GM19099 (cell line): Measurements from ENCODE around the gene PLD2.

Source experiments
- POLR2A ChIP-seq: IDR thresholded peaks from 3 replicates; pipeline ENCODE4 v1.6.1; 2011; ENCODE audit warnings: low read depth; ENCODE audit not compliant: insufficient read length; ENCODE audit errors: extremely low read depth

Gene PLD2

GRCh38 chr17:4858068-4858881 is 51.3 kb downstream of the PLD2 start:
- TF ChIP-seq POLR2A: no peak

DNA sequence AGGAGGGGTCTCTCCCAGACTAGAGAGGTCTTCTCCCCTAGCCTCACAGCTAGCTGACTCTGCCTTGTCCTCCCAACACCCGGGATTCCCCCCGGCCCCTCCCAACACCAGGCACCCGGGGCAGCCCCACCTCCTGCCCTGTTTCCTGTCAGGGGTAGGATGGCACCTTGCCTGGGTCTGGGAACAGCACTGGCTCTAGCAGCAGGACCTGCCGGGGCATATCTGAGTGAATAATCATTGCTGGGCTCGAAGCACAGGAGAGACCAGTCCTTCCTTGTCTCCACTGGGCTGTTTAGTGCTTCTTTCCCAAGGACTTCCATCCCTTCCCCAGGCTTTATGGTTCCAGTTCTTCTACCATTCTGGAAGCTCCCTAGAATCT is 51.9 kb downstream of the PLD2 start:
- no peak for TF ChIP-seq POLR2A

- TF ChIP-seq POLR2A: no peak
These were observed 53.1 kb downstream of the PLD2 start for GRCh38 chr17:4859816-4860625.

GRCh38 chr17:4860651-4861050 is 53.7 kb downstream of the PLD2 start:
- no peak for TF ChIP-seq POLR2A

DNA sequence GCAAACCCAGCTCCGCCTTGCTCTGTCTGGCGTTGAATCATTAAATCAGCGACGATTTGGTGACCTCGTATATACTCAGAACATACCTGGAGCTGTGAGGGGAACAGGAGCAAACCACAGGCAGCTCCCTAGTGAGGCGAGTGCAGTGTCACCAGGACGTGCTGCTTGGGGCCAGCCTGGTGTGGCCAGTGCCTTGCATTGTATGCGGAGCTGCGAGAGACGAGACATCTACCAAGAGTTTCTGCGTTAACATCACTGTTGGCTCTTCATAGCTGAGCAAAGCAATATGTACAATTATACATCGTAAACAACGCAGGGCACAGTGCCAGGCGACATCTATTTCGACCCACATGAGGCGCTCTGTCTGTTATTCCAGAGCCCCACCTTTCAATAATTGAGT is 54.1 kb downstream of the PLD2 start:
- no peak for TF ChIP-seq POLR2A

DNA sequence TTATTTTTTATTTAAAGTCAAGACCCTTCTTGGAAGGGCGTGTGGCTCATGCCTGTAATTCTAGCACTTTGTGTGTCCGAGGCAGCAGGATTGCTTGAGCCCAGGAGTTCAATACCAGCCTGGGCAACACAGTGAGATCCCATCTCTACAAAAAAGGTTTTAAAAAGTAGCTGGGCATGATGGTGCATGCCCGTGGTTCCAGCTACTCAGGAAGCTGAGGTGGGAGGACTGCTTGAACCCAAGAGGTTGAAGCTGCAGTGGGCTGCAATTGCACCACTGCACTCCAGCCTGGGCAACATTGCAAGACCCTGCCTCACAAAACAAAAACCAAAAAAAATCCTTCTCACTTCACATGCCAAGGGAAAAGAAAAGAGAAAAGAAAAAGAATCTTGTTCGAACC is 55.8 kb downstream of the PLD2 start:
- TF ChIP-seq POLR2A: no peak

- TF ChIP-seq POLR2A: no peak
These were observed 56.4 kb downstream of the PLD2 start for GRCh38 chr17:4863321-4863720.

- no peak for TF ChIP-seq POLR2A
These were observed 63.9 kb downstream of the PLD2 start for GRCh38 chr17:4870855-4871254.

- no peak for TF ChIP-seq POLR2A
These were observed 65.8 kb downstream of the PLD2 start for GRCh38 chr17:4872786-4873185.
